HEK293 (cell line): ENCODE results near the gene CERKL.

Source experiments
- CTCF ChIA-PET: fragments of 350-600 bp; formaldehyde crosslinking; extraction: SDS; loops from one replicate; lab custom pipeline; 2021; ENCODE audit warnings: antibody characterized with exemption; lab: Yijun Ruan, JAX
- POLR2A ChIA-PET: fragments of 300-600 bp; formaldehyde crosslinking; extraction: SDS; loops from one replicate; lab custom pipeline; 2020; ENCODE audit warnings: antibody characterized with exemption, inconsistent platforms; lab: Yijun Ruan, JAX
- H3K27ac ChIP-seq: fragments of 200-500 bp; sonication (Bioruptor generic); 2 replicates; pipeline ENCODE4 v1.5.1; 2014; ENCODE audit warnings: low read depth, low read length, control low read depth, inconsistent platforms; ENCODE audit errors: extremely low read depth
- H3K36me3 ChIP-seq, 2 experiments: fragments of 200-500 bp in 1 of 2; sonication (Bioruptor generic) in 1 of 2; 1 replicate in 1 of 2; 2 replicates in 1 of 2; pipeline ENCODE4 v1.5.1; 2014 to 2017; ENCODE audit warnings: inconsistent platforms in 2 of 2, low read length in 2 of 2; ENCODE audit not compliant: control insufficient read depth in 2 of 2, insufficient read depth in 1 of 2
- H3K4me1 ChIP-seq: fragments of 200-500 bp; sonication (Bioruptor generic); 2 replicates; pipeline ENCODE4 v1.5.1; 2014; ENCODE audit warnings: mild to moderate bottlenecking, low read length, inconsistent platforms; ENCODE audit not compliant: control insufficient read depth, insufficient read depth
- H3K4me3 ChIP-seq: 2 replicates; pipeline ENCODE4 v1.5.1; 2011; ENCODE audit warnings: low read depth, mild to moderate bottlenecking, control low read depth, low read length, moderate library complexity
- H3K9me3 ChIP-seq: fragments of 200-500 bp; sonication (Bioruptor generic); 2 replicates; pipeline ENCODE4 v1.5.1; 2014; ENCODE audit warnings: low read depth, low read length, inconsistent platforms; ENCODE audit not compliant: control insufficient read depth, insufficient read depth
- HOXC10 ChIP-seq: sonication (generic); formaldehyde crosslinking; IDR thresholded peaks from 2 replicates; pipeline ENCODE4 v1.8.1; 2023; ENCODE audit warnings: mild to moderate bottlenecking, missing genetic modification reagents
- KLF16 ChIP-seq: fragments of 450-650 bp; formaldehyde crosslinking; IDR thresholded peaks from 2 replicates; pipeline ENCODE4 v1.5.1; 2017; ENCODE audit warnings: missing biosample characterization, missing genetic modification characterization
- KLF7 ChIP-seq: fragments of 450-650 bp; formaldehyde crosslinking; IDR thresholded peaks from 2 replicates; pipeline ENCODE4 v1.5.1; 2016; ENCODE audit warnings: missing biosample characterization, missing genetic modification characterization, borderline replicate concordance
- PRDM1 ChIP-seq: fragments of 450-650 bp; formaldehyde crosslinking; IDR thresholded peaks from 2 replicates; pipeline ENCODE4; 2016; ENCODE audit warnings: missing biosample characterization, missing genetic modification characterization
- SCRT2 ChIP-seq: fragments of 450-650 bp; formaldehyde crosslinking; IDR thresholded peaks from 2 replicates; pipeline ENCODE4 v1.5.1; 2016; ENCODE audit warnings: missing biosample characterization, missing genetic modification characterization
- WT1 ChIP-seq: fragments of 450-650 bp; formaldehyde crosslinking; IDR thresholded peaks from 2 replicates; pipeline ENCODE4 v1.5.1; 2016; ENCODE audit warnings: missing biosample characterization, missing genetic modification characterization
- ZBTB7A ChIP-seq: fragments of 450-650 bp; formaldehyde crosslinking; IDR thresholded peaks from 2 replicates; pipeline ENCODE4 v1.5.1; 2016; ENCODE audit warnings: low read depth, missing biosample characterization, missing genetic modification characterization
- ZBTB8A ChIP-seq: fragments of 450-650 bp; formaldehyde crosslinking; IDR thresholded peaks from 2 replicates; pipeline ENCODE4 v1.5.1; 2016; ENCODE audit warnings: missing biosample characterization, missing genetic modification characterization
- ZFHX2 ChIP-seq: fragments of 450-650 bp; formaldehyde crosslinking; conservative IDR thresholded peaks from 2 replicates; pipeline ENCODE4 v1.5.1; 2016; ENCODE audit warnings: missing biosample characterization, missing genetic modification characterization
- ZFP41 ChIP-seq: fragments of 450-650 bp; formaldehyde crosslinking; IDR thresholded peaks from 2 replicates; pipeline ENCODE4 v1.5.1; 2016; ENCODE audit warnings: missing biosample characterization, missing genetic modification characterization, borderline replicate concordance
- ZNF114 ChIP-seq: fragments of 450-650 bp; formaldehyde crosslinking; IDR thresholded peaks from 2 replicates; pipeline ENCODE4 v1.5.0; 2017; ENCODE audit warnings: missing biosample characterization, missing genetic modification characterization
- ZNF132 ChIP-seq: fragments of 450-650 bp; formaldehyde crosslinking; IDR thresholded peaks from 2 replicates; pipeline ENCODE4 v1.5.1; 2017; ENCODE audit warnings: missing biosample characterization, missing genetic modification characterization, borderline replicate concordance
- ZNF133 ChIP-seq: fragments of 450-650 bp; formaldehyde crosslinking; IDR thresholded peaks from 2 replicates; pipeline ENCODE4 v1.5.1; 2016; ENCODE audit warnings: missing biosample characterization, missing genetic modification characterization
- ZNF174 ChIP-seq: fragments of 450-650 bp; formaldehyde crosslinking; IDR thresholded peaks from 2 replicates; pipeline ENCODE4 v1.5.0; 2017; ENCODE audit warnings: missing biosample characterization, mild to moderate bottlenecking, missing genetic modification characterization
- ZNF202 ChIP-seq: fragments of 450-650 bp; formaldehyde crosslinking; IDR thresholded peaks from 2 replicates; pipeline ENCODE4 v1.5.1; 2016; ENCODE audit warnings: missing biosample characterization, missing genetic modification characterization, borderline replicate concordance
- ZNF280D ChIP-seq: fragments of 450-650 bp; formaldehyde crosslinking; IDR thresholded peaks from 2 replicates; pipeline ENCODE4 v1.5.1; 2016; ENCODE audit warnings: missing biosample characterization, missing genetic modification characterization
- ZNF324 ChIP-seq: fragments of 450-650 bp; formaldehyde crosslinking; IDR thresholded peaks from 2 replicates; pipeline ENCODE4 v1.5.1; 2016; ENCODE audit warnings: missing biosample characterization, missing genetic modification characterization
- ZNF335 ChIP-seq: fragments of 450-650 bp; formaldehyde crosslinking; conservative IDR thresholded peaks from 2 replicates; pipeline ENCODE4 v1.5.1; 2016; ENCODE audit warnings: missing biosample characterization, missing genetic modification characterization
- ZNF585B ChIP-seq: fragments of 450-650 bp; formaldehyde crosslinking; IDR thresholded peaks from 2 replicates; pipeline ENCODE4 v1.5.1; 2016; ENCODE audit warnings: missing biosample characterization, missing genetic modification characterization
- ZNF600 ChIP-seq: fragments of 450-650 bp; formaldehyde crosslinking; IDR thresholded peaks from 2 replicates; pipeline ENCODE4 v1.5.1; 2016; ENCODE audit warnings: missing biosample characterization, missing genetic modification characterization
- ZNF830 ChIP-seq: fragments of 450-650 bp; IDR thresholded peaks from 2 replicates; pipeline ENCODE4 v1.5.0; 2018; ENCODE audit warnings: missing biosample characterization, missing genetic modification characterization, low read depth, mild to moderate bottlenecking, moderate library complexity
- ZNF843 ChIP-seq: fragments of 450-650 bp; formaldehyde crosslinking; IDR thresholded peaks from 2 replicates; pipeline ENCODE4 v1.5.1; 2016; ENCODE audit warnings: missing biosample characterization, missing genetic modification characterization
- TF ChIP-seq, protein P1 (sequence below): sonication (generic); formaldehyde crosslinking; IDR thresholded peaks from 2 replicates; pipeline ENCODE4 v1.8.1; 2022; ENCODE audit warnings: mild to moderate bottlenecking, moderate library complexity, missing genetic modification reagents
- TF ChIP-seq, protein P2 (sequence below): fragments of 450-650 bp; formaldehyde crosslinking; conservative IDR thresholded peaks from 2 replicates; pipeline ENCODE4 v1.5.1; 2016; ENCODE audit warnings: low read depth, missing biosample characterization, missing genetic modification characterization
- TF ChIP-seq, protein P3 (sequence below): fragments of 450-650 bp; formaldehyde crosslinking; IDR thresholded peaks from 2 replicates; pipeline ENCODE4 v1.5.1; 2016; ENCODE audit warnings: missing biosample characterization, missing genetic modification characterization

Gene CERKL

GRCh38 chr2:181680055-181680936, 23.4 kb upstream of the CERKL start, which contains the start of gene NEUROD1 (continued):
- TF ChIP-seq ZFHX2: peak; percentile 84
- TF ChIP-seq ZNF830: no peak
- TF ChIP-seq ZNF202: no peak
- TF ChIP-seq ZNF335 (tag by site-specific recombination): peak; percentile 50; the same call in 1 of the 2 replicates
- TF ChIP-seq HOXC10 (CRISPR knock-in tag): no peak

DNA sequence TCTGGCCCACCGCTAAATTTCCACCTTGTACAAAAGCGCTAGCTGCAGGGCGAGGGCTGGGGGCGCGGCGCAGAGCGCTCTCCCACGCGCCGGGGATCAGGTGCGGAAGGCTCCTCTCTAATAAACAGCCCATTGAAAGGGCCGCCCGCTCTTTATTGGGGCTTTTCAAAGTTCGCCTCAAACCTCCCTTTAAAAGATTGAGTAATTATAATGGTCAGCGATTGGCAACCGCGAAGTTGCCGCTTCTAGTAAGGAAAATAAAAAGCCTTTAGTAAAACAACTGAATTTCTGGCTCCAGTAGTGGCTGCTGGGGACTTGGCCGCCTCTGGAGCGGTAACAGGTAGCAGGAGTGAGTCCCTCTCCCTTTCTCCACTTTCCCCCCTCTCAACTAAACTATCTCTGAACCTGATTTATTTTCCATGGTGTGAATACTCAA, 22.7 kb upstream of the CERKL start:
- no peaks in the 10 kb centered on the region for H3K36me3 ChIP-seq
- H3K4me3 ChIP-seq: no peak overlapping the region
- H3K9me3 ChIP-seq: no peaks in the 10 kb centered on the region
- TF ChIP-seq ZNF132 (tag by site-specific recombination) (no peak), SCRT2 (tag by site-specific recombination) (0 out of 2 replicates have a peak, but pooled peaks have one; percentile 46), PRDM1 (tag by site-specific recombination) (peak; percentile 76), ZNF600 (tag by site-specific recombination) (no peak), WT1 (no peak), ZNF324 (tag by site-specific recombination) (no peak), KLF7 (no peak)
- TF ChIP-seq, protein P1, sequence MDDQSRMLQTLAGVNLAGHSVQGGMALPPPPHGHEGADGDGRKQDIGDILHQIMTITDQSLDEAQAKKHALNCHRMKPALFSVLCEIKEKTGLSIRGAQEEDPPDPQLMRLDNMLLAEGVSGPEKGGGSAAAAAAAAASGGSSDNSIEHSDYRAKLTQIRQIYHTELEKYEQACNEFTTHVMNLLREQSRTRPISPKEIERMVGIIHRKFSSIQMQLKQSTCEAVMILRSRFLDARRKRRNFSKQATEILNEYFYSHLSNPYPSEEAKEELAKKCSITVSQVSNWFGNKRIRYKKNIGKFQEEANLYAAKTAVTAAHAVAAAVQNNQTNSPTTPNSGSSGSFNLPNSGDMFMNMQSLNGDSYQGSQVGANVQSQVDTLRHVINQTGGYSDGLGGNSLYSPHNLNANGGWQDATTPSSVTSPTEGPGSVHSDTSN (CRISPR knock-in tag): no peak
- TF ChIP-seq, protein P2, sequence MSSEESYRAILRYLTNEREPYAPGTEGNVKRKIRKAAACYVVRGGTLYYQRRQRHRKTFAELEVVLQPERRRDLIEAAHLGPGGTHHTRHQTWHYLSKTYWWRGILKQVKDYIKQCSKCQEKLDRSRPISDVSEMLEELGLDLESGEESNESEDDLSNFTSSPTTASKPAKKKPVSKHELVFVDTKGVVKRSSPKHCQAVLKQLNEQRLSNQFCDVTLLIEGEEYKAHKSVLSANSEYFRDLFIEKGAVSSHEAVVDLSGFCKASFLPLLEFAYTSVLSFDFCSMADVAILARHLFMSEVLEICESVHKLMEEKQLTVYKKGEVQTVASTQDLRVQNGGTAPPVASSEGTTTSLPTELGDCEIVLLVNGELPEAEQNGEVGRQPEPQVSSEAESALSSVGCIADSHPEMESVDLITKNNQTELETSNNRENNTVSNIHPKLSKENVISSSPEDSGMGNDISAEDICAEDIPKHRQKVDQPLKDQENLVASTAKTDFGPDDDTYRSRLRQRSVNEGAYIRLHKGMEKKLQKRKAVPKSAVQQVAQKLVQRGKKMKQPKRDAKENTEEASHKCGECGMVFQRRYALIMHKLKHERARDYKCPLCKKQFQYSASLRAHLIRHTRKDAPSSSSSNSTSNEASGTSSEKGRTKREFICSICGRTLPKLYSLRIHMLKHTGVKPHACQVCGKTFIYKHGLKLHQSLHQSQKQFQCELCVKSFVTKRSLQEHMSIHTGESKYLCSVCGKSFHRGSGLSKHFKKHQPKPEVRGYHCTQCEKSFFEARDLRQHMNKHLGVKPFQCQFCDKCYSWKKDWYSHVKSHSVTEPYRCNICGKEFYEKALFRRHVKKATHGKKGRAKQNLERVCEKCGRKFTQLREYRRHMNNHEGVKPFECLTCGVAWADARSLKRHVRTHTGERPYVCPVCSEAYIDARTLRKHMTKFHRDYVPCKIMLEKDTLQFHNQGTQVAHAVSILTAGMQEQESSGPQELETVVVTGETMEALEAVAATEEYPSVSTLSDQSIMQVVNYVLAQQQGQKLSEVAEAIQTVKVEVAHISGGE: no peak
- H3K27ac ChIP-seq: no peak overlapping the region
- POLR2A ChIA-PET: no interaction called here
- CTCF ChIA-PET: no interaction called here
- peaks cover 3% of the 10 kb centered on the region; the same call in 1 of the 2 replicates for H3K4me1 ChIP-seq

DNA sequence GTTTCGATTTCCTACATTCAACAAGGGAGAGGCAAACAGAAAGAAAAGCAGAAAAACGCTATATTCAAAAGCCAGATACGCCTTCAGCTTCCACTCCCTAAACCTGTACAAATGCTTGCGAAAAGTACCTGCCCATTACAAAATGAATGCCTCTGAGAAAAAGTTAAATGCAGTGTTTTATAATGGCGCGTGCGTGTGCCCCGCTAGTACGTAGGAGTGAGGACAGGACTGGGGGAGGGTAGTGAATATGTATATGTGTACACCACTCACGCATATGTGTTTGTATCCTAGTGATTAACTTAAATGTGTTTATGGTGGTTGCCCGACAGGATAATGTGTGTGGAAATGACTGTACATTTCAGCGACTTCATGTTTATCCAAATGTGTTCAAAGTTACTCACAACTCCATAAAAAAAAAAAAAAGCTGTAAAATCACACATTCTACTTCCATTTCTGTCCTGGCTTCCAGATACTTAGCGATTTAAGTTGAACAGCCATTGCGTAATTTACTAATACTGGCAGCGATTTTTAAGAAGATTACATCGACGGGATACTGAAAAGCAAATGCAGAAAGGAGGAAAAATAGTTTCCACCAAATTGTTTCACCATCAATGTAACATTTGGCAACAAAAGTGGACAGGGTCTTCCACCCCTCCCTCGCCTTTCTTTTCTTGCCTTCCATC, 22.1 kb upstream of the CERKL start:
- Histone ChIP-seq H3K36me3 (no peaks in the 10 kb centered on the region), H3K9me3 (no peaks in the 10 kb centered on the region), H3K27ac (no peak overlapping the region), H3K4me1 (peaks cover 3% of the 10 kb centered on the region; the same call in 1 of the 2 replicates), H3K4me3 (no peak overlapping the region)
- ChIA-PET CTCF (interaction anchor here (0.6 to 0.7 kb wide), 2 partner anchors 17 to 973 kb away, joined by 3 read pairs; no protein-coding TSS in a partner anchor), POLR2A (no interaction called here)
- TF ChIP-seq ZNF280D (tag by site-specific recombination): no peak
- TF ChIP-seq ZNF843: no peak
- TF ChIP-seq ZNF133 (tag by site-specific recombination): no peak
- no peak for TF ChIP-seq ZBTB8A (tag by site-specific recombination)
- no peak for TF ChIP-seq ZFP41 (tag by site-specific recombination)
- TF ChIP-seq ZNF174 (tag by site-specific recombination): no peak
- no peak for TF ChIP-seq ZBTB7A (tag by site-specific recombination)
- no peak for TF ChIP-seq ZNF585B
- no peak for TF ChIP-seq KLF16
- no peak for TF ChIP-seq ZNF114 (tag by site-specific recombination)
- TF ChIP-seq, protein P3, sequence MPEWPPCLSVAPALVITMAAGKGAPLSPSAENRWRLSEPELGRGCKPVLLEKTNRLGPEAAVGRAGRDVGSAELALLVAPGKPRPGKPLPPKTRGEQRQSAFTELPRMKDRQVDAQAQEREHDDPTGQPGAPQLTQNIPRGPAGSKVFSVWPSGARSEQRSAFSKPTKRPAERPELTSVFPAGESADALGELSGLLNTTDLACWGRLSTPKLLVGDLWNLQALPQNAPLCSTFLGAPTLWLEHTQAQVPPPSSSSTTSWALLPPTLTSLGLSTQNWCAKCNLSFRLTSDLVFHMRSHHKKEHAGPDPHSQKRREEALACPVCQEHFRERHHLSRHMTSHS (tag by site-specific recombination): no peak
